ENCODE measurements around the gene INAFM2.

INAFM2 gene

GRCh38 chr15:40307421-40308211, 15.9 kb upstream of the INAFM2 start, which contains the start of gene PLCB2:
Gene PLCB2 (minus strand): TSS chr15:40307935. CDS start chr15:40307672, 263 bp downstream.
- no peak for DNase-seq

- DNase-seq, result no peak
These were observed 14.1 kb upstream of the INAFM2 start for GRCh38 chr15:40309344-40309862.

- no peak for DNase-seq
These were observed 13.2 kb upstream of the INAFM2 start for GRCh38 chr15:40310001-40310959.

GRCh38 chr15:40310993-40311392, 12.5 kb upstream of the INAFM2 start:
- no peak for DNase-seq

- DNase-seq, result no peak
These were observed 10.9 kb upstream of the INAFM2 start for GRCh38 chr15:40312370-40313158.

- peak; percentile 43 for DNase-seq
These were observed 9.7 kb upstream of the INAFM2 start for GRCh38 chr15:40313531-40314398.

- no peak for DNase-seq
These were observed 8.7 kb upstream of the INAFM2 start for GRCh38 chr15:40314723-40315276.

GRCh38 chr15:40316931-40317330, 6.6 kb upstream of the INAFM2 start:
- DNase-seq, result no peak

- no peak for DNase-seq
These were observed 5.9 kb upstream of the INAFM2 start for GRCh38 chr15:40317580-40317979.

GRCh38 chr15:40320409-40320808, 3.1 kb upstream of the INAFM2 start:
- DNase-seq, result no peak

- peak; percentile 51 for DNase-seq
These were observed 2.5 kb upstream of the INAFM2 start for GRCh38 chr15:40320931-40321371.

GRCh38 chr15:40322531-40323238, 807 bp upstream of the INAFM2 start:
- no peak for DNase-seq

- no peak for DNase-seq
These were observed 753 bp downstream of the INAFM2 start for GRCh38 chr15:40323953-40324937.

GRCh38 chr15:40325188-40325587, 1.7 kb downstream of the INAFM2 start:
- no peak for DNase-seq

GRCh38 chr15:40325700-40326099, 2.2 kb downstream of the INAFM2 start:
- no peak for DNase-seq

GRCh38 chr15:40327457-40327856, 4.0 kb downstream of the INAFM2 start:
- no peak for DNase-seq

GRCh38 chr15:40328176-40328575, 4.7 kb downstream of the INAFM2 start:
- DNase-seq, result no peak

- DNase-seq, result no peak
These were observed 5.3 kb downstream of the INAFM2 start for GRCh38 chr15:40328751-40329150.

- no peak for DNase-seq
These were observed 6.3 kb downstream of the INAFM2 start for GRCh38 chr15:40329804-40330203.

Measured in NCI-H748 treated with DMSO at 0.1 percent for 48 hours (cell line).